GM20000 (cell line): ENCODE results near the gene LRRC26.

ENCODE experiments used
- DNase-seq: peaks from one replicate; pipeline ENCODE4 v3.0.0; 2012; ENCODE audit warnings: low spot score
- TF ChIP-seq, protein P1 (sequence below): IDR thresholded peaks from 2 replicates; pipeline ENCODE4 v1.5.1; 2012; ENCODE audit warnings: mild to moderate bottlenecking, control low read depth; ENCODE audit errors: extremely low read depth, missing control alignments

LRRC26 gene

GRCh38 chr9:137146527-137146918 lies 23.3 kb downstream of the LRRC26 start:
- TF ChIP-seq, protein P1, sequence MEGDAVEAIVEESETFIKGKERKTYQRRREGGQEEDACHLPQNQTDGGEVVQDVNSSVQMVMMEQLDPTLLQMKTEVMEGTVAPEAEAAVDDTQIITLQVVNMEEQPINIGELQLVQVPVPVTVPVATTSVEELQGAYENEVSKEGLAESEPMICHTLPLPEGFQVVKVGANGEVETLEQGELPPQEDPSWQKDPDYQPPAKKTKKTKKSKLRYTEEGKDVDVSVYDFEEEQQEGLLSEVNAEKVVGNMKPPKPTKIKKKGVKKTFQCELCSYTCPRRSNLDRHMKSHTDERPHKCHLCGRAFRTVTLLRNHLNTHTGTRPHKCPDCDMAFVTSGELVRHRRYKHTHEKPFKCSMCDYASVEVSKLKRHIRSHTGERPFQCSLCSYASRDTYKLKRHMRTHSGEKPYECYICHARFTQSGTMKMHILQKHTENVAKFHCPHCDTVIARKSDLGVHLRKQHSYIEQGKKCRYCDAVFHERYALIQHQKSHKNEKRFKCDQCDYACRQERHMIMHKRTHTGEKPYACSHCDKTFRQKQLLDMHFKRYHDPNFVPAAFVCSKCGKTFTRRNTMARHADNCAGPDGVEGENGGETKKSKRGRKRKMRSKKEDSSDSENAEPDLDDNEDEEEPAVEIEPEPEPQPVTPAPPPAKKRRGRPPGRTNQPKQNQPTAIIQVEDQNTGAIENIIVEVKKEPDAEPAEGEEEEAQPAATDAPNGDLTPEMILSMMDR = no peak
- DNase-seq = no peak

GRCh38 chr9:137145731-137146526 lies 23.9 kb downstream of the LRRC26 start:
- no peak for DNase-seq
- TF ChIP-seq, protein P1 = no peak

DNA sequence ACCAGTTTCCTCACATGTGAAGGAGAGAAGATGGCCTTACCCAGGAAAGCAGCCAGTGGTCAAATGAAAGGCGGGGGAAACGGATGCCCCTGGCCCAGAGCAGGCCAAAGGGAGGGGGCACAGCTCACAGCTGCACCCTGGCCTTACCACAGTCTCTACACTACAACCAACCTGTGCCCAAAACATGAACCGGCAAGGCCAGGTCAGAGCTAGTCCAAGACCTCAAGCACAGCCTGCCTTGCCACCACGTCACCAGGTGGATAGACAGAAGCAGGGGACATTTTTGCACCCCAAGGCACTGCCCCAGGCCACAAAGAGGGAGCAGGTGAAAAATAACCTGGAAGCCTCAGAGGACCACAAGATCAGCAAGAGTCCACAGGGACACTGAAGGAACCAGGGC lies 26.4 kb downstream of the LRRC26 start:
- DNase-seq = no peak
- TF ChIP-seq, protein P1 = no peak

DNA sequence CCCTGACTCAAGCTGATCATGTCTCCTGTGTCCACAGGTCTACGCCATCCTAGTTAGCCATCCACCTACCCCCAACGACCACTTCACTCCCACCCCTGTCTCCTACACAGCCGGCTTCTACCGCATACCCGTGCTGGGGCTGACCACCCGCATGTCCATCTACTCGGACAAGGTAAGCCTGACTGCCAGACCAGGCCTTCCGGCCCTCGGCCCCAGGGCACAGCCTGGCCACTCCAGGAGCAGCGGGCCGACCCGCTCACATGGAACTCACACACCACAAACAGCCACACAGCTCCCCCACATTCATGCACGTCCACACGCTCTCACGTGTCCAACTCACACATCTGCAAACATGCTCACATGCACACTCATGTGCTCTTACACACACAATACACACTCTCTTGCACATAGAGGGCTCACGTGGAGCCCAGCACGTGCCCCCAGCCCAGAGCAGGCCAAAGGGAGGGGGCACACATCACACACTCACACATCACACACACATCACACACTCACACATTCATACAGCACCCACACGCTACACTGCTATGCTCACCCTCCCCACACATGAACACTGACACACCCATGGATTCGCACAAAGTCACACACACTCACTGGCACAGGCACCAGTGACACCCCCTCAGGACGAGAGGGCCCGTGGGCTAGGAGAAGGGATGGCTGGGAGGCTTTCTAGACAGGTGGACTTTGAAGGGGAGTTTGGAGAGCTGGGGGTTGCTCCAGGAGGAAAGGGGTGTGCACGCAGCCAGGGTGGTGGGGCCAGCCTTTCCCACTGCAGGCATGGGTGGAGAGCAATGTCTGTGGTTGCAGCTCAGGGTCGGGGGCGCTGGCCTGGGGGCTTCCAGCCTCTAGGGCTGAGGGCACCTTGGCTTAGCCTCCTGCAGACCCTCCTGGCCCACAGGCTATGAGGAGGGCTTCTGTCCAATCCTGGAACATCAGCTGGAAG lies 27.6 kb downstream of the LRRC26 start:
- DNase-seq = no peak
- TF ChIP-seq, protein P1 = no peak

DNA sequence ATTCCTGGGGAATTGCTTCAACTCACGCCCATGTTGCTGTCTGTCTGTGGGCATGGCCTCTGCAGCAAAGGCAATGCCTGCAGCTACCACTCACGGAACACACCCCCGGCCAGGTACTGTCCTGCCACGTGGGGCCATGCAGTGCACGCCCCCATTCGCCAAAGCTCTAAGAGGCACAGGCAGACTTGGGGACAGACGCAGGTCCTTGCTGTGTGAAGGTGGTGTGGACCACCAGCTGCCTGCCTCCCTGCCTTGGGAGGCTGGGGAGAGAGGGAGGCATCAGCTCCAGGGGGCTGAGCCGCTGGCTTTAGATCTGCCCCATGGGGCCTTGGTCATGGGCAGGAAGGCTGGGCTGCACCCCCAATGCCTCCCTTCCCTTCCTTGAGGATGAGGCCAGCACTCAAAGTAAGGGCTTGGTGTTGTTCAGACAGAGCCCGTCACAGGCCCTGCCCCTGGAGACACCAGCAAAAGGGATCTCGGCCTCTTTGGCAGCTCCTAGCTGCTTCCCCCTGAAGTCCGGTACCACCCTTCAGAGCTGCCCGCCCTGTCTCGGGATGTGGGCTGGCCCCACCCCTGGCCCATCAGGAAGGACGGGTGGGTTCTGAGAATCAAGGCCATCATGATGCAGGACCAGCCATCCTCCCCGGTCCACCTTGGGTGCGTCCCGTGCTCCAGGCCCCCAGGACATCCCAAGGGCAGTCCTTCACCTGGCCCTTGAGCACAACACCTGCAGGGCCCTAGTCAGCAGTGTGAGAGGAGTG lies 28.6 kb downstream of the LRRC26 start:
- TF ChIP-seq, protein P1 = no peak
- no peak for DNase-seq

- TF ChIP-seq, protein P1 = no peak
- no peak for DNase-seq
Measured at GRCh38 chr9:137140151-137141012, 29.5 kb downstream of the LRRC26 start.
